ENCODE data around the gene NT5DC4. TPM values are rescaled to one million over a fixed set of nuclear protein-coding genes. Genes with fewer than 3 reads are reported as not detected.
"Not testable (repeated sequence)": the region's sequence is repeated elsewhere in the genome, so short reads cannot be mapped to it uniquely, and the experiment has no call there.

NT5DC4 gene
- total RNA-seq, 2 experiments from 2014 or later: not detected

- ChIA-PET POLR2A (interaction anchor here (0.8 to 1.7 kb wide), 2 partner anchors 20 kb away, joined by 3 to 7 read pairs; no protein-coding TSS in a partner anchor), CTCF (ENCODE audit: unreplicated experiment) (no interaction called here)
- no peak overlapping the region for H3K4me2 ChIP-seq (ENCODE audit: low read length)
- no peaks in the 10 kb centered on the region for H3K9me2 ChIP-seq (ENCODE audit: insufficient read depth, low read length)
- intact Hi-C loops (cut with micrococcal nuclease; ENCODE audit: unreplicated experiment): no loop called here
- no TSS peak for BruUV-seq (replicated peaks)
- DNase-seq (ENCODE audit: low spot score): no peak
- H3K9me3 ChIP-seq (ENCODE audit: low read length): no peaks in the 10 kb centered on the region
- TF ChIP-seq, protein P1, sequence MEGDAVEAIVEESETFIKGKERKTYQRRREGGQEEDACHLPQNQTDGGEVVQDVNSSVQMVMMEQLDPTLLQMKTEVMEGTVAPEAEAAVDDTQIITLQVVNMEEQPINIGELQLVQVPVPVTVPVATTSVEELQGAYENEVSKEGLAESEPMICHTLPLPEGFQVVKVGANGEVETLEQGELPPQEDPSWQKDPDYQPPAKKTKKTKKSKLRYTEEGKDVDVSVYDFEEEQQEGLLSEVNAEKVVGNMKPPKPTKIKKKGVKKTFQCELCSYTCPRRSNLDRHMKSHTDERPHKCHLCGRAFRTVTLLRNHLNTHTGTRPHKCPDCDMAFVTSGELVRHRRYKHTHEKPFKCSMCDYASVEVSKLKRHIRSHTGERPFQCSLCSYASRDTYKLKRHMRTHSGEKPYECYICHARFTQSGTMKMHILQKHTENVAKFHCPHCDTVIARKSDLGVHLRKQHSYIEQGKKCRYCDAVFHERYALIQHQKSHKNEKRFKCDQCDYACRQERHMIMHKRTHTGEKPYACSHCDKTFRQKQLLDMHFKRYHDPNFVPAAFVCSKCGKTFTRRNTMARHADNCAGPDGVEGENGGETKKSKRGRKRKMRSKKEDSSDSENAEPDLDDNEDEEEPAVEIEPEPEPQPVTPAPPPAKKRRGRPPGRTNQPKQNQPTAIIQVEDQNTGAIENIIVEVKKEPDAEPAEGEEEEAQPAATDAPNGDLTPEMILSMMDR (conservative IDR thresholded peaks at IDR 0.05; ENCODE audit: low read length): no peak
- no peak for TF ChIP-seq EZH2phosphoT487 (IDR thresholded peaks at IDR 0.05; ENCODE audit: borderline replicate concordance, low read depth, low read length)
- no peak overlapping the region for H3K27ac ChIP-seq (ENCODE audit: low read depth, low read length, poor library complexity, severe bottlenecking)
- H3K79me2 ChIP-seq (ENCODE audit: insufficient read depth, low read depth, low read length): no peaks in the 10 kb centered on the region
- H3K4me3 ChIP-seq (ENCODE audit: low read depth, low read length, poor library complexity, severe bottlenecking): no peak overlapping the region
- H2AFZ ChIP-seq (ENCODE audit: low read length): no peak overlapping the region
- peaks cover 14% of the 10 kb centered on the region for H3K4me1 ChIP-seq (ENCODE audit: insufficient read depth, low read length, poor library complexity, severe bottlenecking)
- no peaks in the 10 kb centered on the region for H3K36me3 ChIP-seq (ENCODE audit: insufficient read depth, low read length)
- H4K20me1 ChIP-seq (ENCODE audit: insufficient read depth, low read length): no peaks in the 10 kb centered on the region
Observed at GRCh38 chr2:112705575-112705974, 15.2 kb upstream of the NT5DC4 start.

GRCh38 chr2:112706170-112706664, 14.6 kb upstream of the NT5DC4 start:
- intact Hi-C loops (cut with micrococcal nuclease; ENCODE audit: unreplicated experiment): no loop called here
- peaks cover 14% of the 10 kb centered on the region for H3K4me1 ChIP-seq (ENCODE audit: insufficient read depth, low read length, poor library complexity, severe bottlenecking)
- H3K4me3 ChIP-seq (ENCODE audit: low read depth, low read length, poor library complexity, severe bottlenecking): no peak overlapping the region
- DNase-seq (ENCODE audit: low spot score): no peak
- no peaks in the 10 kb centered on the region for H3K36me3 ChIP-seq (ENCODE audit: insufficient read depth, low read length)
- CTCF ChIA-PET (ENCODE audit: unreplicated experiment): no interaction called here
- BruUV-seq (replicated peaks): no TSS peak
- no peaks in the 10 kb centered on the region for H3K9me3 ChIP-seq (ENCODE audit: low read length)
- POLR2A ChIA-PET: interaction anchor here (0.6 to 1.7 kb wide), 3 partner anchors 20 to 61 kb away, joined by 3 to 7 read pairs (median 3); no protein-coding TSS in a partner anchor
- no peaks in the 10 kb centered on the region for H3K79me2 ChIP-seq (ENCODE audit: insufficient read depth, low read depth, low read length)
- H2AFZ ChIP-seq (ENCODE audit: low read length): no peak overlapping the region
- no peaks in the 10 kb centered on the region for H4K20me1 ChIP-seq (ENCODE audit: insufficient read depth, low read length)
- no peak overlapping the region for H3K4me2 ChIP-seq (ENCODE audit: low read length)
- no peaks in the 10 kb centered on the region for H3K9me2 ChIP-seq (ENCODE audit: insufficient read depth, low read length)
- TF ChIP-seq EZH2phosphoT487 (IDR thresholded peaks at IDR 0.05; ENCODE audit: borderline replicate concordance, low read depth, low read length): no peak
- TF ChIP-seq, protein P1 (conservative IDR thresholded peaks at IDR 0.05; ENCODE audit: low read length): no peak
- no peak overlapping the region for H3K27ac ChIP-seq (ENCODE audit: low read depth, low read length, poor library complexity, severe bottlenecking)

GRCh38 chr2:112706947-112707346, 13.9 kb upstream of the NT5DC4 start:
- H3K9me3 ChIP-seq (ENCODE audit: low read length); BruUV-seq (replicated peaks); H2AFZ ChIP-seq (ENCODE audit: low read length); intact Hi-C loops (cut with micrococcal nuclease; ENCODE audit: unreplicated experiment); DNase-seq (ENCODE audit: low spot score); H3K36me3 ChIP-seq (ENCODE audit: insufficient read depth, low read length); H3K4me2 ChIP-seq (ENCODE audit: low read length); H3K9me2 ChIP-seq (ENCODE audit: insufficient read depth, low read length); H4K20me1 ChIP-seq (ENCODE audit: insufficient read depth, low read length); H3K79me2 ChIP-seq (ENCODE audit: insufficient read depth, low read depth, low read length); CTCF ChIA-PET (ENCODE audit: unreplicated experiment); H3K27ac ChIP-seq (ENCODE audit: low read depth, low read length, poor library complexity, severe bottlenecking); H3K4me3 ChIP-seq (ENCODE audit: low read depth, low read length, poor library complexity, severe bottlenecking): not testable (repeated sequence)
- peaks cover 14% of the 10 kb centered on the region for H3K4me1 ChIP-seq (ENCODE audit: insufficient read depth, low read length, poor library complexity, severe bottlenecking)
- POLR2A ChIA-PET: interaction anchor here (0.6 to 1.7 kb wide), 2 partner anchors 21 to 62 kb away, joined by 3 to 7 read pairs; no protein-coding TSS in a partner anchor

All from OCI-LY7 (cell line).